Tibial artery (tissue), 4 donors: ENCODE data around the gene INTS7.

Experiments used
- DNase-seq, 2 donors: peaks; one replicate each; pipeline ENCODE4 v3.0.0-alpha.2; 2019
- H3K27ac ChIP-seq, 2 donors: fragments of 200-600 bp; sonication (generic) in 1 of 2; 1 replicate in 1 of 2; 2 replicates in 1 of 2; pipeline ENCODE4 v1.5.1; 2018 to 2019; ENCODE audit warnings: mild to moderate bottlenecking in 1 of 2
- H3K27me3 ChIP-seq, 2 donors: fragments of 200-600 bp; sonication (generic) in 1 of 2; one replicate each; pipeline versions ENCODE4 v1.5.1 to v1.6.0; 2016 to 2019
- H3K36me3 ChIP-seq, 3 donors: fragments of 200-600 bp; sonication (generic) in 2 of 3; one replicate each; pipeline ENCODE4 v1.5.1; 2016 to 2019; ENCODE audit warnings: mild to moderate bottlenecking in 2 of 3
- H3K4me1 ChIP-seq, 4 donors: fragments of 200-600 bp; sonication (generic) in 2 of 4; 1 replicate in 3 of 4; 2 replicates in 1 of 4; pipeline ENCODE4 v1.5.1; 2016 to 2019
- H3K4me3 ChIP-seq, 2 donors: fragments of 200-600 bp; sonication (generic) in 1 of 2; 1 replicate in 1 of 2; 2 replicates in 1 of 2; pipeline ENCODE4 v1.5.1; 2018 to 2019; ENCODE audit warnings: mild to moderate bottlenecking in 2 of 2
- H3K9me3 ChIP-seq, 3 donors: fragments of 200-600 bp; sonication (generic) in 1 of 3; one replicate each; pipeline ENCODE4 v1.5.1; 2016 to 2019
- CTCF ChIP-seq, 2 experiments: fragments of 200-600 bp in 1 of 2; fragments of 450-650 bp in 1 of 2; IDR thresholded peaks; one replicate each; pipeline ENCODE4 v1.5.1; 2017 to 2019; ENCODE audit warnings: antibody characterized with exemption in 2 of 2, mild to moderate bottlenecking in 1 of 2, moderate library complexity in 1 of 2
- intact Hi-C: fragments of 100-400 bp; cut with DNase I; formaldehyde crosslinking; loops from one replicate; pipeline ENCODE4 v1.15.0; 2023; ENCODE audit warnings: low total_unique reads

INTS7 gene

GRCh38 chr1:212067787-212068186 lies 32.4 kb upstream of the INTS7 start:
- no peak for TF ChIP-seq CTCF (IDR thresholded peaks at IDR 0.05)
- no peaks in the 10 kb centered on the region for H3K9me3 ChIP-seq
- no peaks in the 10 kb centered on the region for H3K36me3 ChIP-seq
- intact Hi-C loops, result no loop called here
- H3K27ac ChIP-seq, result no peak overlapping the region
- H3K4me3 ChIP-seq, result no peak overlapping the region
- no peaks in the 10 kb centered on the region for H3K27me3 ChIP-seq
- no peak for DNase-seq
- H3K4me1 ChIP-seq, result no peaks in the 10 kb centered on the region

- Histone ChIP-seq H3K36me3 (no peaks in the 10 kb centered on the region), H3K4me1 (no peaks in the 10 kb centered on the region), H3K27ac (no peak overlapping the region), H3K4me3 (no peak overlapping the region), H3K9me3 (no peaks in the 10 kb centered on the region), H3K27me3 (no peaks in the 10 kb centered on the region)
- TF ChIP-seq CTCF (IDR thresholded peaks at IDR 0.05), result peak; percentile 60 to 68
- intact Hi-C loops, result loop anchor here (5.0 kb wide), 1 partner anchor 389 kb away; no protein-coding TSS in a partner anchor
- DNase-seq, result no peak
These were observed 27.6 kb upstream of the INTS7 start for GRCh38 chr1:212062832-212063438.

GRCh38 chr1:212060632-212061472 lies 25.5 kb upstream of the INTS7 start:
- intact Hi-C loops, result loop anchor here (5.0 kb wide), 1 partner anchor 391 kb away; no protein-coding TSS in a partner anchor

GRCh38 chr1:212055333-212055732 lies 20.0 kb upstream of the INTS7 start:
- H3K36me3 ChIP-seq, result no peaks in the 10 kb centered on the region
- DNase-seq, result no peak
- H3K27ac ChIP-seq, result no peak overlapping the region
- H3K9me3 ChIP-seq, result peaks cover 0 to 8% (median 0%) of the 10 kb centered on the region in 3 donors
- intact Hi-C loops, result no loop called here
- no peak overlapping the region for H3K4me3 ChIP-seq
- H3K4me1 ChIP-seq, result no peaks in the 10 kb centered on the region
- no peak for TF ChIP-seq CTCF (IDR thresholded peaks at IDR 0.05)
- no peaks in the 10 kb centered on the region for H3K27me3 ChIP-seq

More at GRCh38 chr1:212060632-212061472, 25.5 kb upstream of the INTS7 start:
- Histone ChIP-seq H3K27me3 (no peaks in the 10 kb centered on the region), H3K27ac (no peak overlapping the region), H3K36me3 (no peaks in the 10 kb centered on the region), H3K4me3 (no peak overlapping the region), H3K9me3 (peaks cover 0 to 8% (median 0%) of the 10 kb centered on the region in 3 donors), H3K4me1 (no peaks in the 10 kb centered on the region)
- TF ChIP-seq CTCF (IDR thresholded peaks at IDR 0.05), result no peak
- no peak for DNase-seq

GRCh38 chr1:212053993-212054392 lies 18.6 kb upstream of the INTS7 start:
- DNase-seq, result no peak
- no peak for TF ChIP-seq CTCF (IDR thresholded peaks at IDR 0.05)
- H3K9me3 ChIP-seq, result peaks cover 0 to 8% (median 0%) of the 10 kb centered on the region in 3 donors
- H3K4me1 ChIP-seq, result no peaks in the 10 kb centered on the region
- H3K27me3 ChIP-seq, result no peaks in the 10 kb centered on the region
- no peaks in the 10 kb centered on the region for H3K36me3 ChIP-seq
- H3K4me3 ChIP-seq, result no peak overlapping the region
- intact Hi-C loops, result no loop called here
- H3K27ac ChIP-seq, result no peak overlapping the region
